ENCODE measurements around the gene GGTLC1. TPM values are rescaled to one million over a fixed set of nuclear protein-coding genes. Genes with fewer than 3 reads are reported as not detected.
"Not testable (repeated sequence)": the region's sequence is repeated elsewhere in the genome, so short reads cannot be mapped to it uniquely, and the experiment has no call there.

GGTLC1 gene
- total RNA-seq, 1 experiment from 2014 or later, result not detected

GRCh38 chr20:23979899-23980811 lies 8.4 kb downstream of the GGTLC1 start:
- in situ Hi-C loops (cut with HindIII; ENCODE audit: low pct_unique_long_range_greater_than_20kb, low sequenced_read_pairs); DNase-seq (ENCODE audit: low read depth, low spot score): not testable (repeated sequence)

GRCh38 chr20:23979380-23979779 lies 9.2 kb downstream of the GGTLC1 start:
- DNase-seq (ENCODE audit: low read depth, low spot score); in situ Hi-C loops (cut with HindIII; ENCODE audit: low pct_unique_long_range_greater_than_20kb, low sequenced_read_pairs): not testable (repeated sequence)

GRCh38 chr20:23978457-23978856 lies 10.1 kb downstream of the GGTLC1 start:
- DNase-seq (ENCODE audit: low read depth, low spot score); in situ Hi-C loops (cut with HindIII; ENCODE audit: low pct_unique_long_range_greater_than_20kb, low sequenced_read_pairs): not testable (repeated sequence)

- in situ Hi-C loops (cut with HindIII; ENCODE audit: low pct_unique_long_range_greater_than_20kb, low sequenced_read_pairs), result no loop called here
- no peak for DNase-seq (ENCODE audit: low read depth, low spot score)
Measured at GRCh38 chr20:23974966-23975365, 13.6 kb downstream of the GGTLC1 start.

GRCh38 chr20:23971310-23971709 lies 17.3 kb downstream of the GGTLC1 start:
- in situ Hi-C loops (cut with HindIII; ENCODE audit: low pct_unique_long_range_greater_than_20kb, low sequenced_read_pairs), result no loop called here
- no peak for DNase-seq (ENCODE audit: low read depth, low spot score)

DNA sequence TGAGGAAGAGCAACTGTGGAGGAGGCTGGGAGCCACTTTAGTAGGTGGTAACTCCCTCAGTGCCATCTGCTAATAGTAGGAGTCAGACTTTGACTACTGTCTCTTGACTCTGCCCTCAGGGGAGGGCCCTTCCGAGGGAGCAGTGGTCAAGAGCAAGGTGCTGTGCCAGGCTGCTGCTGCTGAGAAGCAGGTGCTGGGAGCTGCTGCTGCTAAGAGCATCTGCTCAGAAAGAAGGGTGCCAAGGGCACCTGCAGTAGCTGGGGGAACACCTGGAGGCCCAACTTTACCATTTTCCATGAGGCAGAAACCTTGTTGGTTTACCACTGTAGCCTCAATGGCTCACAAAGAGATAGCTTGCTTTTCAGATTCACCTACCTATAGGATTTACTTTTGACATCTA lies 18.5 kb downstream of the GGTLC1 start:
- no peak for DNase-seq (ENCODE audit: low read depth, low spot score)
- in situ Hi-C loops (cut with HindIII; ENCODE audit: low pct_unique_long_range_greater_than_20kb, low sequenced_read_pairs), result no loop called here

- in situ Hi-C loops (cut with HindIII; ENCODE audit: low pct_unique_long_range_greater_than_20kb, low sequenced_read_pairs), result no loop called here
Measured at GRCh38 chr20:23967616-23967979, 21.0 kb downstream of the GGTLC1 start.

GRCh38 chr20:23966927-23967615 lies 21.5 kb downstream of the GGTLC1 start:
- DNase-seq (ENCODE audit: low read depth, low spot score), result no peak
- in situ Hi-C loops (cut with HindIII; ENCODE audit: low pct_unique_long_range_greater_than_20kb, low sequenced_read_pairs), result no loop called here

More at GRCh38 chr20:23967616-23967979, 21.0 kb downstream of the GGTLC1 start:
- no peak for DNase-seq (ENCODE audit: low read depth, low spot score)

GRCh38 chr20:23966298-23966697 lies 22.3 kb downstream of the GGTLC1 start:
- in situ Hi-C loops (cut with HindIII; ENCODE audit: low pct_unique_long_range_greater_than_20kb, low sequenced_read_pairs), result no loop called here
- DNase-seq (ENCODE audit: low read depth, low spot score), result no peak

DNA sequence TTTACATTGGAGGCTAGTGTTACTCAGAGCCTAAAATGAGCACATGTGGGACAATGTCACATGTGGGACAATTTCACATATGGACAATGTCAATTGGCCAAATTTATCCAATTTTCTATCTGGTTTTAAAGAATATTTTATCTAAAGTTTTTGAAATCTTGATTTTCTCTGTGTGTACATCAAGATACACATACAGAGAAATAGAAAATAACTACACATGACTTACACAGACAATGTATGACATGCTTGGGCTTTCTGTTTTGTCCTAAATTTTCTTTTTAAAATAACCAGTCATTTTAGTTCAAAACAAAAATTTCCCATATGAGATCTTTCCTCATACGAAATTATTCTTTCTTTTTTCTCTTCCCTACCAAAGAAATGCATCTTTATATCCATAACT lies 24.6 kb downstream of the GGTLC1 start:
- in situ Hi-C loops (cut with HindIII; ENCODE audit: low pct_unique_long_range_greater_than_20kb, low sequenced_read_pairs), result no loop called here
- DNase-seq (ENCODE audit: low read depth, low spot score), result no peak

DNA sequence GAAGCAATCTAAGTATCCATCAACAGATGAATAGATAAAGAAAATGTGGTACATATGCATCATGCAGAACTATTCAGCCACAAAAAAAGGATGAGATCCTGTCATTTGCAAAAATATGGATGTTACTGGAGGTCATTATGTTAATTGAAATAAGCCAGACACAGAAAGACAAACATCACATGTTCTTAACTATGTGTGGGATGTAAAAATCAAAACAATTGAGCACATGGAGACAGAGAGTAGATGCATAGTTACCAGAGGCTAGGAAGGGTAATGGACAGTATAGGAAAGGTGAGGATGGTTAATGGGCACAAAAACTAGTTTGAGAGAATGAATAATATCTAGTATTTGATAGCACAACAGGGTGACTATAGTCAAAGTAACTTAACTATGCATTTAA lies 26.3 kb downstream of the GGTLC1 start:
- no peak for DNase-seq (ENCODE audit: low read depth, low spot score)
- in situ Hi-C loops (cut with HindIII; ENCODE audit: low pct_unique_long_range_greater_than_20kb, low sequenced_read_pairs), result no loop called here

DNA sequence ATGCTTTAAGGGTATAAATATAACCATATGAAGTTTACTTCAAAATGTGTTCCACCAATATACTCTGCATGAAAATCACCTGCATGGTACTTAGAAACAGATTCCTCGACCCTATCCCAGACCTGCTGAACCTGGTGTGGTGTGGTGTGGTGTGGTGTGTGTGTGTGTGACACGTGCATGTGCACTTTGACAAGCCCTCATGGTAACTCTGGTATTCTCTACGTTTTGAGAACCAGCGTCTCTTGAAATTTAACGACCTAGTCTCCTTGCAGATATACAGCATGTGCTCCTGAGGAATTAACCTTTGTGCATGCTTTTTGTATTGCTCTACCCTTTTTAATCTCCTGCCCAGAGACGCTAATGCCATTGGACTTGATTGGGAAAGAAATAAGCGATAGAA lies 29.5 kb downstream of the GGTLC1 start:
- no peak for DNase-seq (ENCODE audit: low read depth, low spot score)
- in situ Hi-C loops (cut with HindIII; ENCODE audit: low pct_unique_long_range_greater_than_20kb, low sequenced_read_pairs), result no loop called here

DNA sequence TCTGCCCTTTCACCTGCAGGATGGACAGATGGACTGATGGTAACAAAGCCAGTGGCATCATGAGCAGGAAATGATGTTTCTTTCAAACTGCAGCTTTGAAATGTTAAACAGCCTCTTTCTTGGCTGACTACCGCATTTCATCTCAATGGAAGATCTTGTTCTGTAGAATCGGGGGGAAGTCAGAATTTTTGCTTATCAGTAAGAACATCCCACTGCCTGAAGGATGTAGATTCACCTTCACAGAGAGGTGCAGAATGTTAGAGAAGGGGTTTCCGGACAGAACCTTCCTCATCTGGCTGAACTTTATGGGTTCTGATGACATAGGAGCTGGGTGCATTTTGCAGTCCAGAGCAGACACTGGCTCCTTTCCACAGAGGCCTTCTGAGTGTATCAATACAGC lies 32.7 kb downstream of the GGTLC1 start:
- in situ Hi-C loops (cut with HindIII; ENCODE audit: low pct_unique_long_range_greater_than_20kb, low sequenced_read_pairs), result no loop called here
- no peak for DNase-seq (ENCODE audit: low read depth, low spot score)

GRCh38 chr20:23954008-23954745 lies 34.4 kb downstream of the GGTLC1 start:
- no peak for DNase-seq (ENCODE audit: low read depth, low spot score)
- in situ Hi-C loops (cut with HindIII; ENCODE audit: low pct_unique_long_range_greater_than_20kb, low sequenced_read_pairs), result no loop called here

GRCh38 chr20:23946206-23946605 lies 42.4 kb downstream of the GGTLC1 start:
- in situ Hi-C loops (cut with HindIII; ENCODE audit: low pct_unique_long_range_greater_than_20kb, low sequenced_read_pairs), result no loop called here
- DNase-seq (ENCODE audit: low read depth, low spot score), result no peak

GRCh38 chr20:23943304-23943703 lies 45.3 kb downstream of the GGTLC1 start:
- in situ Hi-C loops (cut with HindIII; ENCODE audit: low pct_unique_long_range_greater_than_20kb, low sequenced_read_pairs), result no loop called here
- no peak for DNase-seq (ENCODE audit: low read depth, low spot score)

- in situ Hi-C loops (cut with HindIII; ENCODE audit: low pct_unique_long_range_greater_than_20kb, low sequenced_read_pairs), result no loop called here
Measured at GRCh38 chr20:23939641-23940040, 48.9 kb downstream of the GGTLC1 start.

DNA sequence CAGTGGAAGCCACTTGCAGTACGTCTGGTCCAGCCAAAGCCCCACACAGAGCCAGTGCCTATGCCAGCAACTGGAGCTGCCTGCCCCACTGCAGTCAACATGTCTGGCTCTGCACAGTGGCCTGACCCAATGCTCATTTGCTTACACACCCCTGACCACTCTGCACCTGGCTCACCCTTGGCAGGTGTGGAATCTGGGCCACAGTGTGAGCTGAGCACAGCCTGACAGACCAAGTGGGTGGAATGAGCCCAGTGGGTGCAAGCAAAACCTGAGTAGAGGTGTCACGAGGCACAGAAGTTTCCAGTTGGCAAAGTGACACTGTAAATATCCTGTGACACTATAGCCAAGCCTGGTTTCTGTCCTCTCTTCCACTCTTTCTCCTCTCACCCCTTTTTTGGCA lies 49.5 kb downstream of the GGTLC1 start:
- in situ Hi-C loops (cut with HindIII; ENCODE audit: low pct_unique_long_range_greater_than_20kb, low sequenced_read_pairs), result no loop called here

More at GRCh38 chr20:23939641-23940040, 48.9 kb downstream of the GGTLC1 start:
- no peak for DNase-seq (ENCODE audit: low read depth, low spot score)

More for the DNA sequence above, 49.5 kb downstream of the GGTLC1 start:
- DNase-seq (ENCODE audit: low read depth, low spot score), result no peak
